RWPE2 (cell line): ENCODE results near the gene MTG1.

ENCODE experiments used
- ATAC-seq: fragments of 200-7000 bp; cut with Tn5 transposase; 3 replicates; pipeline ENCODE4 v1.9.1; 2021; ENCODE audit warnings: low read depth
- DNase-seq: peaks from one replicate; pipeline ENCODE4 v3.0.0-alpha.2; 2020; ENCODE audit warnings: low spot score
- H3K27ac ChIP-seq: fragments of 450-650 bp; 2 replicates; pipeline ENCODE4 v1.5.1; 2017; ENCODE audit warnings: mild to moderate bottlenecking; ENCODE audit not compliant: poor library complexity, severe bottlenecking
- H3K27me3 ChIP-seq: fragments of 250-450 bp; sonication (Bioruptor Pico); 2 replicates; pipeline ENCODE4 v1.5.1; 2021; ENCODE audit warnings: mild to moderate bottlenecking, moderate library complexity; ENCODE audit not compliant: insufficient read depth, poor library complexity, severe bottlenecking
- H3K36me3 ChIP-seq: fragments of 250-450 bp; sonication (Bioruptor Pico); 2 replicates; pipeline ENCODE4 v1.5.1; 2020; ENCODE audit warnings: low read depth, mild to moderate bottlenecking, moderate library complexity
- H3K4me1 ChIP-seq: fragments of 250-450 bp; sonication (Bioruptor Pico); 2 replicates; pipeline ENCODE4 v1.5.1; 2021; ENCODE audit warnings: mild to moderate bottlenecking, moderate library complexity; ENCODE audit not compliant: insufficient read depth, poor library complexity, severe bottlenecking
- H3K4me3 ChIP-seq: fragments of 250-450 bp; sonication (Bioruptor Pico); 2 replicates; pipeline ENCODE4 v1.5.1; 2021; ENCODE audit warnings: mild to moderate bottlenecking, moderate library complexity; ENCODE audit not compliant: severe bottlenecking
- H3K9me3 ChIP-seq: fragments of 250-450 bp; sonication (Bioruptor Pico); 2 replicates; pipeline ENCODE4 v1.5.1; 2021; ENCODE audit warnings: mild to moderate bottlenecking, moderate library complexity; ENCODE audit not compliant: severe bottlenecking
- TF ChIP-seq, protein P1 (sequence below): fragments of 450-650 bp; IDR thresholded peaks from one replicate; pipeline ENCODE4 v1.5.1; 2017; ENCODE audit warnings: mild to moderate bottlenecking, moderate library complexity; ENCODE audit not compliant: poor library complexity, severe bottlenecking

MTG1 gene, protein sequence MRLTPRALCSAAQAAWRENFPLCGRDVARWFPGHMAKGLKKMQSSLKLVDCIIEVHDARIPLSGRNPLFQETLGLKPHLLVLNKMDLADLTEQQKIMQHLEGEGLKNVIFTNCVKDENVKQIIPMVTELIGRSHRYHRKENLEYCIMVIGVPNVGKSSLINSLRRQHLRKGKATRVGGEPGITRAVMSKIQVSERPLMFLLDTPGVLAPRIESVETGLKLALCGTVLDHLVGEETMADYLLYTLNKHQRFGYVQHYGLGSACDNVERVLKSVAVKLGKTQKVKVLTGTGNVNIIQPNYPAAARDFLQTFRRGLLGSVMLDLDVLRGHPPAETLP

DNA sequence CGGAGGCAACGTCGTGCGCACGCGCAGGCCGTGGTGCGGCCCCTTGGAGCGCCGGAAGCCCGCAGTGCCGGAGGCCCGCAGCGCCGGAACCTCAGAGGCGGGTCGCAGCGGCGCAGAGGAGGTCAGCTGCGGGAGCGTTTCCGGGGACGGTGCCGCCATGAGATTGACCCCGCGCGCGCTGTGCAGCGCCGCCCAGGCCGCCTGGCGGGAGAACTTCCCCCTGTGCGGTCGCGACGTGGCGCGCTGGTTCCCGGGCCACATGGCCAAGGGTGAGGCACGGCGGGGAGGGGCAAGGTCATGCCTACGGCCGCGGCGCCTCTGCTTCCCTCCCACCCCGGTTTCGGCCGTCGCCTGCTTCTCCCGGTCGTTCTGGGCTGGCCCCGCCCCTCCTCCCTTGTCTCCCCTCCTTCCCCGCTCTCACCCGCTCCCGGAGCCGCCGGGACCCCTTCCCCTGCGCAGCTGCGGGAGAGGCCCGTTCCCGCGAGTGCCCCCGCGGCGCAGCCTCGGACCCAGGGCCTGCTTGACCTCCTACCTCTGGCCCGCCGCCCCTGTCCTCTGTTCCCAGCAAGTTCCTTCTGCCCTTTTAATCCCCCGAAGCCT, at the start of gene MTG1:
MTG1 (plus strand) TSS at position 94 of the 600 bp plus-strand sequence; CDS start at position 158, 64 bp downstream.
- ATAC-seq (peak; percentile 98), DNase-seq (peak; percentile 89)
- peaks cover 35% of the 10 kb centered on the region for H3K36me3 ChIP-seq
- peak within 1 kb of the TSS; percentile 75 for H3K4me3 ChIP-seq
- TF ChIP-seq, protein P1, sequence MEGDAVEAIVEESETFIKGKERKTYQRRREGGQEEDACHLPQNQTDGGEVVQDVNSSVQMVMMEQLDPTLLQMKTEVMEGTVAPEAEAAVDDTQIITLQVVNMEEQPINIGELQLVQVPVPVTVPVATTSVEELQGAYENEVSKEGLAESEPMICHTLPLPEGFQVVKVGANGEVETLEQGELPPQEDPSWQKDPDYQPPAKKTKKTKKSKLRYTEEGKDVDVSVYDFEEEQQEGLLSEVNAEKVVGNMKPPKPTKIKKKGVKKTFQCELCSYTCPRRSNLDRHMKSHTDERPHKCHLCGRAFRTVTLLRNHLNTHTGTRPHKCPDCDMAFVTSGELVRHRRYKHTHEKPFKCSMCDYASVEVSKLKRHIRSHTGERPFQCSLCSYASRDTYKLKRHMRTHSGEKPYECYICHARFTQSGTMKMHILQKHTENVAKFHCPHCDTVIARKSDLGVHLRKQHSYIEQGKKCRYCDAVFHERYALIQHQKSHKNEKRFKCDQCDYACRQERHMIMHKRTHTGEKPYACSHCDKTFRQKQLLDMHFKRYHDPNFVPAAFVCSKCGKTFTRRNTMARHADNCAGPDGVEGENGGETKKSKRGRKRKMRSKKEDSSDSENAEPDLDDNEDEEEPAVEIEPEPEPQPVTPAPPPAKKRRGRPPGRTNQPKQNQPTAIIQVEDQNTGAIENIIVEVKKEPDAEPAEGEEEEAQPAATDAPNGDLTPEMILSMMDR: no peak
- H3K9me3 ChIP-seq: no peaks in the 10 kb centered on the region
- peak within 1 kb of the TSS; percentile 56 for H3K27ac ChIP-seq
- no peaks in the 10 kb centered on the region for H3K27me3 ChIP-seq
- peaks cover 5% of the 10 kb centered on the region for H3K4me1 ChIP-seq

DNA sequence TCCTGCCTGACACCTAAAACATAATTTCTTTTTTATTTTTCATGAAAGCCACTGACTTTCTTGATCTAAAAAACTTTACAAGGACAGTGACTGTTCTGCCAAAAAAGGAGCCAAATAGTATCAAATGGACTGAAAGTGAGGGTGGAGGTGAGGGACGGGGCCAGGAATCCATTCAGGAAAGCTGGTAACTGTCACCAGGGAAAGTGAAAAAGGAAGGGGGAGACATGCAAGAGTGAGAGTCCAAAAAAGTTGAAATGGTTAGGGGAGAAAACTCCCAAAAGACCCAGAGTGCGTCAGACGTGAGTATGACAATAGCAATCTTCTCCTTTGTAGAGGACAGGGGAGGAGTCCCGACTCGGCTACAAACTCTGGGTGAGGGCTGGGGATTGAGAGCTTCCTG, 49.7 kb upstream of the MTG1 start:
- Histone ChIP-seq H3K27me3 (no peaks in the 10 kb centered on the region), H3K4me3 (no peak overlapping the region), H3K27ac (no peak overlapping the region), H3K9me3 (no peaks in the 10 kb centered on the region), H3K4me1 (no peaks in the 10 kb centered on the region), H3K36me3 (no peaks in the 10 kb centered on the region)
- TF ChIP-seq, protein P1: no peak
- ATAC-seq (no peak), DNase-seq (no peak)

DNA sequence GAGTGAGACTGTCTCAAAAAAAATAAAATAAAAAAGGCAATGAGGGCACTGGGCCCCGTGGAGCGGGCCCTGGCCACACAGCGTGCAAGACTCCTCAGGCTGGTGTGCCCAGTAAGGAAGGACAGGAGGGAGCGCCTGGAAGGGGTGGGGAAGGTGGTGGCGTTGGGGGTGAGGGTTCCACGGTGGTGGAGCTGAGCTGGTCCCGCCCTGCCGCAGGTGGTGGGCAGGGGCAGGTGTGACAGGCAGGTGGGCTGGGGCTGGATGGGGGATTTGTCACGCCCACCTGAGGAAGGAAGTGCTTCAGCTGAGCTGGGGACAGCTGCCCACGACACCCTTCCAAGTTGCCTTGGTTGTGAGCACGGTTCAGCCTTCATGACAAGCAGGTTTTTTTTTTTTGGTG, 47.5 kb upstream of the MTG1 start:
- TF ChIP-seq, protein P1: no peak
- Histone ChIP-seq H3K36me3 (no peaks in the 10 kb centered on the region), H3K9me3 (no peaks in the 10 kb centered on the region), H3K27me3 (no peaks in the 10 kb centered on the region), H3K4me1 (no peaks in the 10 kb centered on the region), H3K4me3 (no peak overlapping the region), H3K27ac (no peak overlapping the region)
- no peak for ATAC-seq
- no peak for DNase-seq

DNA sequence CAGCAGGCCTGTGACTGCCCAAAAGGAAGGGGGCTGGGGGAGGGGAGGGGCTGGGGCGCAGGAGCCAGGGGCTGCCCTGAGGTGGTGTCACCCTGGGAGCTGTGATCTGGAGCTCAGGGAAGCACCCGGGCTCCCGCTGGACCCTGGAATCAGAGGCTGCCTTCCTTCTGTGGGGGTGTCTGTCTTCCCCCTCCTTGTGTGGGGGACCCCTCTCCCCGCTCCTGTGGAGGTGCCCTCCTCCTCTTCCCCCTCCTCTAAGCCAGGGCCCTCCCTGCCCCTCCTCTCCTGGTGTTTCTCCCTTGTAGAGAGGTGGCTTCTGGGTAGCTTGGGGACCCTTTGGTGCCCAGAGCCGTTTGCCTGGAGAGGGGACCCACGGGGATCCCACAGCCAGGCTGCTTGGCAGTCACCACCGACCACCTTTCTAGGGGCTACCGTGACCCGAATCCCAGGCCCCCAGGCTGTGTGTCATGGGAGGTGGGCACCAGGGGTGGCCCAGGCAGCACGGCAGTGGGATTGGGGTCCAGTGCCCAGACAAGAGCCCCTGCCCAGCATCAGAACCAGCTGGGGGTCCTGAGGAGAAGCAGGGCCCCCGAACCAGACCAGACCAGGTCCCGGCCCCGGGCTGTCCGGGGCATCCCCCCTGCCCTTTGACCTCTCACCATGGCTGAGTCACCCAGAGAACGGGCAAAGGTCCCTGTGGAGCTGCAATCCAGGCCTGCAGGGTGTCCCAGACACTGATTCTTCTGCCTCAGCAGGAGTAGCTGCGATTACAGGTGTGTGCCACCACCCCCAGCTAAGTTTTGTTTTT, 46.0 kb upstream of the MTG1 start:
- Histone ChIP-seq H3K4me1 (no peaks in the 10 kb centered on the region), H3K27ac (no peak overlapping the region), H3K36me3 (no peaks in the 10 kb centered on the region), H3K27me3 (no peaks in the 10 kb centered on the region), H3K9me3 (no peaks in the 10 kb centered on the region), H3K4me3 (no peak overlapping the region)
- no peak for DNase-seq
- TF ChIP-seq, protein P1: no peak
- ATAC-seq: no peak
